Osteocyte (in vitro differentiated cells): ENCODE measurements around the gene CRACDL. TPM values are rescaled to one million over a fixed set of nuclear protein-coding genes. Genes with fewer than 3 reads are reported as not detected.

Experiments
- DNase-seq: peaks from one replicate; pipeline ENCODE4 v3.0.0; 2021; ENCODE audit warnings: mixed read lengths; ENCODE audit not compliant: unreplicated experiment; ENCODE audit errors: extremely low spot score
- H3K27ac Mint-ChIP-seq: one replicate; pipeline ENCODE4 v1.8.0; 2021; ENCODE audit warnings: mild to moderate bottlenecking, mixed read lengths; ENCODE audit not compliant: unreplicated experiment
- H3K27me3 Mint-ChIP-seq: one replicate; pipeline ENCODE4 v1.8.0; 2021; ENCODE audit warnings: mixed read lengths; ENCODE audit not compliant: unreplicated experiment
- H3K36me3 Mint-ChIP-seq: one replicate; pipeline ENCODE4 v1.8.0; 2021; ENCODE audit warnings: mixed read lengths; ENCODE audit not compliant: unreplicated experiment
- H3K4me1 Mint-ChIP-seq: one replicate; pipeline ENCODE4 v1.8.0; 2021; ENCODE audit warnings: mixed read lengths; ENCODE audit not compliant: unreplicated experiment
- H3K4me3 Mint-ChIP-seq: one replicate; pipeline ENCODE4 v1.8.0; 2021; ENCODE audit warnings: mild to moderate bottlenecking, moderate library complexity, mixed read lengths; ENCODE audit not compliant: unreplicated experiment
- H3K9me3 Mint-ChIP-seq: one replicate; pipeline ENCODE4 v1.8.0; 2021; ENCODE audit warnings: mixed read lengths; ENCODE audit not compliant: unreplicated experiment
- total RNA-seq: library from RNA; stranded (reverse); gene quantifications from 2 replicates; pipeline ENCODE4 v1.2.1, GENCODE V29; 2021
- TF ChIP-seq, protein P1 (sequence below): fragments of 200-600 bp; sonication (generic); IDR thresholded peaks from 2 replicates; pipeline ENCODE4 v1.5.0; 2021; ENCODE audit warnings: antibody characterized with exemption, mild to moderate bottlenecking, moderate library complexity

The CRACDL gene
- total RNA-seq, 1 donor from 2014 or later = 1.3 TPM

DNA sequence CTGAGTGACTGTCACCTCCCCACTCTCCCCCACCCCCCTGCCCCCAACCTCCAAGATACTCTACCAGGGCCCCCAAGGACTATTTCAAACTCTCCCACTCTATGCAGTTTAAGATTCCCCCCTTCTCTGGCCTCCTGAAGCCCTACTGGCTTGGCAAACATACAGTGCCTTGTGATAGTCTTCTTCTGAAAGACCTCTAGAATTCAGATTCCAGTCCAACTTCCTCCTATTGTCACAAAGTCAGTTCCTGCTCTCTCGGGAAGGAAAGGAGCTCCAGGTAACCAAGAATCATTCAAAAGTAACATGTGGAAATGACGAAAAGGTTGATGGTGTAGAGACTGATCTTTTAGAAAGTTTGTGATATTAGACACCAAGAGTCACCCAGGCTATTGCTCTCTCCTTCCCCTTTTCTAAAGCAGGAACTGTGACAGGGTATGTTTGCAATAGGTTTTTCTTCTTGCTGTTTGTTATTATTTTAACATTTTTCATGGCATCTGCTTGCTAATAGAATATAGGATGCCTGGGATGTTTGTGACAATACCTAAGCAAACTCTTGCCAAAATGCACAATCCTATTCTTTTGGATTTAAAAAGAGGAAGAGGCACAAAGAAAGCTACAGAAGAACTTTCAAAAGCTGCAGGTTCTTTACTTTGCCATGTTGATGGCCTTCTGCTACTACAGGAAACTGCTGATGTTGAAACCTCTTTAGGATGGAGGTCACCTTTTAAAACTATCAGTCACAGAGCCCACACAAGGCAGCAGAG, 111.6 kb downstream of the CRACDL start:
- peaks cover 54% of the 10 kb centered on the region for H3K27me3 Mint-ChIP-seq
- H3K9me3 Mint-ChIP-seq = no peaks in the 10 kb centered on the region
- H3K4me3 Mint-ChIP-seq = no peak overlapping the region
- H3K27ac Mint-ChIP-seq = no peak overlapping the region
- TF ChIP-seq, protein P1, sequence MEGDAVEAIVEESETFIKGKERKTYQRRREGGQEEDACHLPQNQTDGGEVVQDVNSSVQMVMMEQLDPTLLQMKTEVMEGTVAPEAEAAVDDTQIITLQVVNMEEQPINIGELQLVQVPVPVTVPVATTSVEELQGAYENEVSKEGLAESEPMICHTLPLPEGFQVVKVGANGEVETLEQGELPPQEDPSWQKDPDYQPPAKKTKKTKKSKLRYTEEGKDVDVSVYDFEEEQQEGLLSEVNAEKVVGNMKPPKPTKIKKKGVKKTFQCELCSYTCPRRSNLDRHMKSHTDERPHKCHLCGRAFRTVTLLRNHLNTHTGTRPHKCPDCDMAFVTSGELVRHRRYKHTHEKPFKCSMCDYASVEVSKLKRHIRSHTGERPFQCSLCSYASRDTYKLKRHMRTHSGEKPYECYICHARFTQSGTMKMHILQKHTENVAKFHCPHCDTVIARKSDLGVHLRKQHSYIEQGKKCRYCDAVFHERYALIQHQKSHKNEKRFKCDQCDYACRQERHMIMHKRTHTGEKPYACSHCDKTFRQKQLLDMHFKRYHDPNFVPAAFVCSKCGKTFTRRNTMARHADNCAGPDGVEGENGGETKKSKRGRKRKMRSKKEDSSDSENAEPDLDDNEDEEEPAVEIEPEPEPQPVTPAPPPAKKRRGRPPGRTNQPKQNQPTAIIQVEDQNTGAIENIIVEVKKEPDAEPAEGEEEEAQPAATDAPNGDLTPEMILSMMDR = no peak
- H3K4me1 Mint-ChIP-seq = peaks cover 2% of the 10 kb centered on the region
- DNase-seq = no peak
- H3K36me3 Mint-ChIP-seq = no peaks in the 10 kb centered on the region

DNA sequence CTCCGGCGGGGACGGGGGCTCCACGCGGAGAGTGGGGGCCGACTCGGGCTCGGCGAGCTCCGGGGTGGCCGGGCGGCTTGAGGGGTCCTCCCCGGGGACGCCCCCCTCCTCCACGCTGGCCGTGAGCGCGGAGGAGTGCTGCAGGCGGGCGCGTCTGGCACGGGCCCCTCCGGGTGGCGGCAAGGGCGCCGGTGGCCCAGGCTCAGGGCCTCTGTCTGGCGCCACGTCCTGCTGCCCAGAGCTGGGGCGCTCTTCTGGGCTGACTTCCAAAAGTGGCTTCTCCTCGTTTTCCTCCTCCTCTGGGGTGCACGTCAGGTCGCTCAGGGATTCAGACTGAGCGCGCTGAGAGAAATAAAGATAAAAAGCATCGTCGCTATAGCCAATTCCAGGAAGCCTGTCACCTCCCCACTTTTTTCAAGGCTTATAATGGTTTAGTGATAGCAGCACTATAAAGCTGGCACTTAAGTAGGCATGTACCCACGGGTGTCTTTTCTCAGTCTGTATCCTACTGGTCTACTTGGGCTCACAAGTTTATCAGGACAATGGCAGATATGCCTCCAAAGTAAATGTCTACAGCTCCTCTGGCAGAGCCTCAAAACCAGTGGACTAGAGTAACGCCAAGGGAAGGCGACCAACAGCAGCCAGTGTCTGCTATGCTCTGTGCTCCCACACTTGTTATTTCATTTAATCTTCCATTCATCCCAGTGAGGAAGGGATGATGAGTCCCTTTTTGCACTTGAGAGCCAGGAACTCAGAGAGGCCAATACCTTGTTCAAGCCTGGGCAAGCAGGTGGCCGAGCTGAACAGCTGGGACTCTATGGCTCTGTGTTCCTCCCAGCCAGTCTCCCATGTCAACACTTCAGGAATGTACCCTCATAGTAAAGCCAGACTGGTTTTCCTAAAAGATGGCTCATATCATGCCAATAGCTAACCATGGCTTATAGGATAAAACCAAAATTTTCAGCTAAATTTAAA, 112.5 kb downstream of the CRACDL start:
- Mint-ChIP-seq H3K27me3 (peaks cover 48% of the 10 kb centered on the region), H3K4me3 (no peak overlapping the region), H3K9me3 (no peaks in the 10 kb centered on the region), H3K27ac (no peak overlapping the region), H3K36me3 (no peaks in the 10 kb centered on the region), H3K4me1 (peaks cover 2% of the 10 kb centered on the region)
- TF ChIP-seq, protein P1 = no peak
- no peak for DNase-seq

DNA sequence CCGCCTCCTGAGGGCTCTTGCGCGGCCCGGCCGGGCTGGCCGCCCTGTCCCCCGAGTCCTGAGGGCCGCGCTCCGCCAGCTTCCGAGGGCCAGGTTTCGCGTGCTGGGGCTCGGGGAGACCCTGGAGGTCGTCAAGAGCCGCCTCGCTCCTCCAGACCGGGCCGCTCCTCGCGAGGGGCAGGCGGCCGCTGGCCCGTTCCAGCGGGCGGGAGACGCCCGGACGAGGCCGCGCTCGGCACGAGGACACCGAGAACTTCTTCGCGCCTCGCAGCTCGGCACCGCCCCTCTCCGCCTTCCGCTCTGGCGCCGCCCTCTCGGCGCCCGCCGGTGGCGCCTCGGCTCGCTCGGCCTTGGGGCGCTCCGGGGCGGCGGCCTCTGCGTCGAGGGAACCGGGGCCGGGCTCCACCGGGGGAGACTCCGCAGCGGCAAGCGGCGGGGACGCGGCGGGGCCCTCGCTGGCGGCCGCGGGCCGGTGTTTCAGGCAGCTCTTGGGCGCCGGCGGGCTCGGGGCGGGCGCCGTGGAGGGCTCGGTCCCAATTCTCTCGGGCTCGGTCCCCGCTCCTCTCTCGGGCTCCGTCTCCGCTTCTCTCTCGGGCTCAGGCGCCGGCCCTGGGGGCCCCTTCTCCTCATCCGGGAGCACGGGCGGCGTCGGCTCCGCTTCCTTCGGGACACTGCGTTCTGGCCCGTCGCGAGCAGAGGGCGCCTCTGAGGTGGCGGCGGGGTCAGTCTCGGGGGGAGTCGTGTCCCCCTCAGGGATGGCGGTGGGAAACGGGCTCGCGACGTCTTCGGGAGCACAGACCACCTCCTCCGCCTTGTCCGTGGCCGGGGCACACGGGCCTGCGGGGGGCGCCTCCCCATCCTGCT, 113.5 kb downstream of the CRACDL start:
- Mint-ChIP-seq H3K4me1 (peaks cover 2% of the 10 kb centered on the region), H3K36me3 (no peaks in the 10 kb centered on the region), H3K27ac (no peak overlapping the region), H3K4me3 (peak overlapping the region; percentile 35), H3K9me3 (no peaks in the 10 kb centered on the region), H3K27me3 (peaks cover 45% of the 10 kb centered on the region)
- TF ChIP-seq, protein P1 = peak; percentile 33
- no peak for DNase-seq

DNA sequence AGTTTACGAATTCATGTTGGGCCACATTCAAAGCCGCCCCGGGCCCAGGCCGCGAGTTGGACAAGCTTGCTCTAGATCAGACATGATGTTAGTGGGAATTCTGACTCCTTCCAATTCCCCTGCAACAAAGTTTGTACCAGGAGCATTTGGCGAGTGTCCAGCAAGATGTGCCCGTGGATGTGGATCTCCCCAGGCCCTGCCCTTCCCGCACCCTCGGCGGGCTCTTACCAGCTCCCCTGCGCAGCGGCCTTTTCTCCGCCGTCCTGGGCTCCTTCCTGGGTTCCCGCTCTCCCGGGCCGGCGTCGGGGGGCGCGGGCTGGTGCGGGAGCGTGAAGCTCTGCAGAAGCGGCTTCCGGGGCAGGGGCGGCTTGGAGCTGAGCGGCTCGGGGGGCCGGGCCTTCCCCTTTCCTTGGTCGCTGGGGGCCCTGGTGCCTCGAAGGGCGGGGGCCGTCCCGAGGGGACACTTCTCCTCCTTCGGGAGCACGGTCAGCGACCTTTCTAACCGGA, 114.3 kb downstream of the CRACDL start:
- TF ChIP-seq, protein P1 = no peak
- no peaks in the 10 kb centered on the region for H3K9me3 Mint-ChIP-seq
- peaks cover 50% of the 10 kb centered on the region for H3K27me3 Mint-ChIP-seq
- H3K36me3 Mint-ChIP-seq = no peaks in the 10 kb centered on the region
- H3K4me1 Mint-ChIP-seq = peaks cover 2% of the 10 kb centered on the region
- no peak overlapping the region for H3K4me3 Mint-ChIP-seq
- no peak for DNase-seq
- H3K27ac Mint-ChIP-seq = no peak overlapping the region
